ENCODE results near the gene CFAP126.
A peak's percentile ranks its signal among the peaks of the same experiment; 100 is the strongest.
"Not testable (repeated sequence)": the region's sequence is repeated elsewhere in the genome, so short reads cannot be mapped to it uniquely, and the experiment has no call there.

CFAP126 gene

DNA sequence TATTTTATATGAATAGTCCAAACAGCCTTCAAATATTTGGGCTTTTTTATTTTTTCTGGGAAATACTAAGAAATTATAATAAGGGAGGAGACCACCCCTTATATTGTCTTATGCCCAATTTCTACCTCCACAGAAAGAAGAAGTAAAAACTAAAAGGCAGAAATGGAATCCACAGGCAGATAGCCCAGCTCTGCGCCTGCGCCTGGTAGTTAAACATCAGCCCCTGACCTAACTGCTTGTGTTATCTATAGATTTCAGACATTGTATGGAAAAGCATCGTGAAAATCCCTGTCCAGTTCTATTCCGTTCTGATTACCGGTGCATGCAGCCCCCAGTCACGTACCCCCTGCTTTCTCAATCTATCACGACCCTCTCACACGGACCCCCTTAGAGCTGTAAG lies 29.4 kb upstream of the CFAP126 start:
- not testable (repeated sequence) for H3K9me3 ChIP-seq (ENCODE audit: control insufficient read depth, low read depth, low read length); H3K4me3 ChIP-seq (ENCODE audit: low read length); H3K27me3 ChIP-seq (ENCODE audit: control insufficient read depth, insufficient read depth, low read length); H3K9ac ChIP-seq (ENCODE audit: low read length); H3K4me1 ChIP-seq (ENCODE audit: control insufficient read depth, low read depth, low read length); H3K36me3 ChIP-seq (ENCODE audit: control insufficient read depth, low read depth, low read length); H3K27ac ChIP-seq (ENCODE audit: low read length)

- no peaks in the 10 kb centered on the region for H3K4me1 ChIP-seq (ENCODE audit: control insufficient read depth, low read depth, low read length)
- H3K9ac ChIP-seq (ENCODE audit: low read length) = no peak overlapping the region
- H3K36me3 ChIP-seq (ENCODE audit: control insufficient read depth, low read depth, low read length) = no peaks in the 10 kb centered on the region
- H3K9me3 ChIP-seq (ENCODE audit: control insufficient read depth, low read depth, low read length) = no peaks in the 10 kb centered on the region
- peaks cover 8% of the 10 kb centered on the region for H3K27me3 ChIP-seq (ENCODE audit: control insufficient read depth, insufficient read depth, low read length)
- H3K4me3 ChIP-seq (ENCODE audit: low read length) = no peak overlapping the region
- no peak overlapping the region for H3K27ac ChIP-seq (ENCODE audit: low read length)
Measured at GRCh38 chr1:161393151-161393550, 25.5 kb upstream of the CFAP126 start.

DNA sequence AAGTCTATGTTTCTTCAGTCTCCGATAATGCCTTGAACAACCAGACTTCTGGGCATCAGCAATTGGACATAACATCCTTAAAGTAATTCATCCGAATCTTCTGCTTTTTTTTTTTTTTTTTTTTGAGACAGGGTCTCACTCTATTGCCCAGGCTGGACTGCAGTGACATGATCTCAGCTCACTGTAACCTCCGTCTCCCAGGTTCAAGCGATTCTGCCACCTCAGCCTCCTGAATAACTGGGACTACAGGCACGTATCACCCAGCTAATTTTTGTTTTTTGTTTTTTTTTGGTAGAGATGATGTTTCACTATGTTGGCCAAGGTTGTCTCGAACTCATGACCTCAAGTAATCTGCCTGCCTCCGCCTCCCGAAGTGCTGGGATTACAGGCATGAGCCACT lies 23.9 kb upstream of the CFAP126 start:
- Histone ChIP-seq H3K9ac (ENCODE audit: low read length) (no peak overlapping the region), H3K9me3 (ENCODE audit: control insufficient read depth, low read depth, low read length) (no peaks in the 10 kb centered on the region), H3K27me3 (ENCODE audit: control insufficient read depth, insufficient read depth, low read length) (peaks cover 8% of the 10 kb centered on the region), H3K27ac (ENCODE audit: low read length) (no peak overlapping the region), H3K4me1 (ENCODE audit: control insufficient read depth, low read depth, low read length) (no peaks in the 10 kb centered on the region), H3K36me3 (ENCODE audit: control insufficient read depth, low read depth, low read length) (no peaks in the 10 kb centered on the region), H3K4me3 (ENCODE audit: low read length) (no peak overlapping the region)

DNA sequence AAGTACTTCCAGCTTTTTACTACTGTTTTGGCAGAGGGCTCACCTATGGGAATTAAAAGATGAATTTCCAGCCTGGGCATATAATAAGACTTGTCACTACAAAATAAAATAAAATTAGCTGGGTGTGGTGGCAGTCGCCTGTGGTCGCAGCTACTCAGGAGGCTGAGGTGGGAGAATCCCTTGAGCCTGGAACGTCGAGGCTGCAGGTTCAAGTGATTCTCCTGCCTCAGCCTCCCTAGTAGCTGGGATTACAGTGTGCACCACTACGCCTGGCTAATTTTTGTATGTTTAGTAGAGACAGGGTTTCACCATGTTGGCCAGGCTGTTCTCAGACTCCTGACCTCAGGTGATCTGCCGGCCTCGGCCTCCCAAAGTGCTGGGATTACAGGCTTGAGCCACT lies 23.5 kb upstream of the CFAP126 start:
- not testable (repeated sequence) for H3K36me3 ChIP-seq (ENCODE audit: control insufficient read depth, low read depth, low read length); H3K9me3 ChIP-seq (ENCODE audit: control insufficient read depth, low read depth, low read length); H3K27ac ChIP-seq (ENCODE audit: low read length); H3K27me3 ChIP-seq (ENCODE audit: control insufficient read depth, insufficient read depth, low read length); H3K9ac ChIP-seq (ENCODE audit: low read length); H3K4me1 ChIP-seq (ENCODE audit: control insufficient read depth, low read depth, low read length)
- H3K4me3 ChIP-seq (ENCODE audit: low read length) = peak overlapping the region; percentile 89

DNA sequence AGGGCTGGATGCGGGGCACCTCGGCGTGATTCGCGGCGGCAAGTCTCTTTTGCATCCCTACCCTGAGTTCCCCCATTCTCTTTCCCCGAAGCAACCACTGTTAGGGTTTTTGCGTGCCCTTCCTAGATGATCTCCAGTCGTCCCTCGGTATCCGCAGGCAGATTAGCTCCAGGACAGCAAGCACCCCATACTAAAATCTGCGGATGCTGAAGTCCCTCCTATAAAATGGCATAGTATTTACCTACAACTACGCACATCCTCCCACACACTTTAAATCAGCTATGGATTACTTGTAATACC lies 22.8 kb upstream of the CFAP126 start:
- H3K9ac ChIP-seq (ENCODE audit: low read length) = peak overlapping the region; percentile 52
- H3K27ac ChIP-seq (ENCODE audit: low read length) = no peak overlapping the region
- H3K4me3 ChIP-seq (ENCODE audit: low read length) = peak overlapping the region; percentile 89
- no peaks in the 10 kb centered on the region for H3K4me1 ChIP-seq (ENCODE audit: control insufficient read depth, low read depth, low read length)
- H3K9me3 ChIP-seq (ENCODE audit: control insufficient read depth, low read depth, low read length) = no peaks in the 10 kb centered on the region
- H3K36me3 ChIP-seq (ENCODE audit: control insufficient read depth, low read depth, low read length) = no peaks in the 10 kb centered on the region
- peaks cover 8% of the 10 kb centered on the region for H3K27me3 ChIP-seq (ENCODE audit: control insufficient read depth, insufficient read depth, low read length)

- no peaks in the 10 kb centered on the region for H3K36me3 ChIP-seq (ENCODE audit: control insufficient read depth, low read depth, low read length)
- H3K4me1 ChIP-seq (ENCODE audit: control insufficient read depth, low read depth, low read length) = no peaks in the 10 kb centered on the region
- H3K27me3 ChIP-seq (ENCODE audit: control insufficient read depth, insufficient read depth, low read length) = peaks cover 8% of the 10 kb centered on the region
- no peak overlapping the region for H3K27ac ChIP-seq (ENCODE audit: low read length)
- peak overlapping the region; percentile 52 for H3K9ac ChIP-seq (ENCODE audit: low read length)
- H3K4me3 ChIP-seq (ENCODE audit: low read length) = peak overlapping the region; percentile 89
- no peaks in the 10 kb centered on the region for H3K9me3 ChIP-seq (ENCODE audit: control insufficient read depth, low read depth, low read length)
Measured at GRCh38 chr1:161389691-161390558, 22.2 kb upstream of the CFAP126 start.

- H3K27ac ChIP-seq (ENCODE audit: low read length); H3K9me3 ChIP-seq (ENCODE audit: control insufficient read depth, low read depth, low read length); H3K27me3 ChIP-seq (ENCODE audit: control insufficient read depth, insufficient read depth, low read length); H3K4me1 ChIP-seq (ENCODE audit: control insufficient read depth, low read depth, low read length); H3K36me3 ChIP-seq (ENCODE audit: control insufficient read depth, low read depth, low read length): not testable (repeated sequence)
- peak overlapping the region; percentile 50 for H3K9ac ChIP-seq (ENCODE audit: low read length)
- peak overlapping the region; percentile 88 for H3K4me3 ChIP-seq (ENCODE audit: low read length)
Measured at GRCh38 chr1:161389158-161389557, 21.5 kb upstream of the CFAP126 start.

GRCh38 chr1:161388639-161389038 lies 21.0 kb upstream of the CFAP126 start:
- H3K4me1 ChIP-seq (ENCODE audit: control insufficient read depth, low read depth, low read length) = no peaks in the 10 kb centered on the region
- no peak overlapping the region for H3K27ac ChIP-seq (ENCODE audit: low read length)
- H3K4me3 ChIP-seq (ENCODE audit: low read length) = no peak overlapping the region
- H3K36me3 ChIP-seq (ENCODE audit: control insufficient read depth, low read depth, low read length) = no peaks in the 10 kb centered on the region
- peaks cover 8% of the 10 kb centered on the region for H3K27me3 ChIP-seq (ENCODE audit: control insufficient read depth, insufficient read depth, low read length)
- H3K9ac ChIP-seq (ENCODE audit: low read length) = no peak overlapping the region
- H3K9me3 ChIP-seq (ENCODE audit: control insufficient read depth, low read depth, low read length) = no peaks in the 10 kb centered on the region

GRCh38 chr1:161382214-161383019 lies 14.7 kb upstream of the CFAP126 start:
- H3K4me3 ChIP-seq (ENCODE audit: low read length) = no peak overlapping the region
- no peak overlapping the region for H3K9ac ChIP-seq (ENCODE audit: low read length)
- H3K27me3 ChIP-seq (ENCODE audit: control insufficient read depth, insufficient read depth, low read length) = no peaks in the 10 kb centered on the region
- no peaks in the 10 kb centered on the region for H3K9me3 ChIP-seq (ENCODE audit: control insufficient read depth, low read depth, low read length)
- no peaks in the 10 kb centered on the region for H3K4me1 ChIP-seq (ENCODE audit: control insufficient read depth, low read depth, low read length)
- no peaks in the 10 kb centered on the region for H3K36me3 ChIP-seq (ENCODE audit: control insufficient read depth, low read depth, low read length)
- H3K27ac ChIP-seq (ENCODE audit: low read length) = no peak overlapping the region

DNA sequence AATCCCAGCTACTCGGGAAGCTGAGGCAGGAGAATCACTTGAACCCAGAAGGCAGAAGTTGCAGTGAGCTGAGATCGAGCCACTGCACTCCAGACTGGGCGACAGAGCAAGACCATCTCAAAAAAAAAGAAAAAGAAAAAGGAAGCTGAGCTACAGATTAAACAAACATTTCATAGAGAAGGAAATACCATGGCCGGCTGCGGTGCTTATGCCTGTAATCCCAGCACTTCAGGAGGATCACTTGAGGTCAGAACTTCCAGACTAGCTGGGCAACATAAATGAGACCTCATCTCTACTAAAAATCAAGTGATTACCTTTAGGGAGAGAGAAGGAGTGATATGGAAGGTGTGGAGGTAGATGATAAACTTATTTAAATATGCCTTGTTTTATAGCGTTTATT lies 14.0 kb upstream of the CFAP126 start:
- no peaks in the 10 kb centered on the region for H3K27me3 ChIP-seq (ENCODE audit: control insufficient read depth, insufficient read depth, low read length)
- H3K9me3 ChIP-seq (ENCODE audit: control insufficient read depth, low read depth, low read length) = no peaks in the 10 kb centered on the region
- no peaks in the 10 kb centered on the region for H3K4me1 ChIP-seq (ENCODE audit: control insufficient read depth, low read depth, low read length)
- no peaks in the 10 kb centered on the region for H3K36me3 ChIP-seq (ENCODE audit: control insufficient read depth, low read depth, low read length)
- H3K27ac ChIP-seq (ENCODE audit: low read length) = no peak overlapping the region
- H3K4me3 ChIP-seq (ENCODE audit: low read length) = no peak overlapping the region
- H3K9ac ChIP-seq (ENCODE audit: low read length) = no peak overlapping the region

DNA sequence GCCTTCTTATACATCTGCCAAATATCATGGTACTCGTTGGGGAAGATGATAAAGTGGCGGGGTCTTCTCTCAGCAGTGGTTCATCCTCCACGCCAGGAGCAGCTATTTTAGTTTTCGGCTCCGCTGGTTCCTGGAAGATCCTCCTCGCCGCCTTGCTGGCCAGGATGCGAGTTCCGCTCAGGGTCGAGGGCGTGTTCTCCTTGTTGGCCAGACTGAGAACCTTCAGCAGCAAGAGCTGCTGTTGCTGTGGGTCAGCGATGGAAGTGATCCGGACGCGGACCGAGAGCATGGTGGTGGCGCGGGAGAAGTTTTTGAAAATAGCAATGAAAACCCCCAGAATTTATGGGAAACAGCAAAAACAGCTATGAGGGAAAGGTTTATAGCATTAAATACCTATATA lies 11.4 kb upstream of the CFAP126 start:
- H3K27ac ChIP-seq (ENCODE audit: low read length) = no peak overlapping the region
- H3K9ac ChIP-seq (ENCODE audit: low read length) = no peak overlapping the region
- no peak overlapping the region for H3K4me3 ChIP-seq (ENCODE audit: low read length)
- H3K27me3 ChIP-seq (ENCODE audit: control insufficient read depth, insufficient read depth, low read length) = no peaks in the 10 kb centered on the region
- no peaks in the 10 kb centered on the region for H3K36me3 ChIP-seq (ENCODE audit: control insufficient read depth, low read depth, low read length)
- no peaks in the 10 kb centered on the region for H3K9me3 ChIP-seq (ENCODE audit: control insufficient read depth, low read depth, low read length)
- H3K4me1 ChIP-seq (ENCODE audit: control insufficient read depth, low read depth, low read length) = no peaks in the 10 kb centered on the region

DNA sequence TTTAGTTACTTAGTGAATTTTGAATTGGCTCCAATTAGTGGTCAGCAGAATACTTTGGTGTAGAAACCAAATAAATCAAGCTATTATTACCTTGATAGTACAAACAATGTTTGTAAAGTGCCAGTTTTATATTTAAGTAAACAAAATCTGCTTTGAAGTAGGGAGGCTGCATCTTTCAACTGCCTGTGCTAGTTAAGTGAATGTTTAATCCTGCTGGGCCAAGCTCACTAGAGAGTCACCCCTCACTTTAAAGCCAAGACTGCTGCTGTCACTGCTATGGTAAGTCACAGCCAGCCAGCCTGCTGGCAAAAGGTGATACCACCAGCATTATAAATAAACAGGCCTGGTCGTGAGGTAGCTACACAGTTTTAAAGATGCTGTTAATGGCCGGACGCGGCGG lies 10.3 kb upstream of the CFAP126 start:
- Histone ChIP-seq H3K9me3 (ENCODE audit: control insufficient read depth, low read depth, low read length) (no peaks in the 10 kb centered on the region), H3K27ac (ENCODE audit: low read length) (no peak overlapping the region), H3K9ac (ENCODE audit: low read length) (no peak overlapping the region), H3K4me3 (ENCODE audit: low read length) (no peak overlapping the region), H3K4me1 (ENCODE audit: control insufficient read depth, low read depth, low read length) (no peaks in the 10 kb centered on the region), H3K36me3 (ENCODE audit: control insufficient read depth, low read depth, low read length) (no peaks in the 10 kb centered on the region), H3K27me3 (ENCODE audit: control insufficient read depth, insufficient read depth, low read length) (no peaks in the 10 kb centered on the region)

All from iPS-18a (cell line).